PC-9 (cell line): ENCODE measurements around the gene GPC5. TPM values are rescaled to one million over a fixed set of nuclear protein-coding genes. Genes with fewer than 3 reads are reported as not detected.

ENCODE experiments used
- BruUV-seq: library from RNA; stranded (reverse); fragments of 400-500 nt; replicated peaks from 2 replicates; lab custom pipeline; 2021; lab: Mats Ljungman, UMichigan
- CTCF ChIA-PET: fragments of 300-600 bp; sonication (Branson Sonifier 250); formaldehyde crosslinking; loops from one replicate; lab custom pipeline; 2022; ENCODE audit warnings: antibody characterized with exemption; lab: Charles Lee
- POLR2A ChIA-PET: fragments of 300-600 bp; sonication (Branson Sonifier 250); formaldehyde crosslinking; loops from one replicate; lab custom pipeline; 2022; ENCODE audit warnings: antibody characterized with exemption; ENCODE audit not compliant: unreplicated experiment; lab: Charles Lee
- DNase-seq, 2 experiments: peaks; one replicate each; pipeline versions ENCODE4 v3.0.0 to v3.0.0-alpha.2; 2015 to 2022; ENCODE audit warnings: mixed read lengths in 1 of 2
- H2AFZ ChIP-seq: fragments of 200-600 bp; sonication (generic); 2 replicates; pipeline ENCODE4 v1.8.1; 2017; ENCODE audit warnings: antibody characterized with exemption
- H3F3A ChIP-seq: fragments of 200-600 bp; sonication (generic); 2 replicates; pipeline ENCODE4 v1.8.1; 2017; ENCODE audit warnings: antibody characterized with exemption, mild to moderate bottlenecking, low read depth; ENCODE audit not compliant: insufficient read depth
- H3K27ac ChIP-seq: fragments of 200-600 bp; sonication (generic); 2 replicates; pipeline ENCODE4 v1.6.1; 2016; ENCODE audit warnings: mixed run types
- H3K27me3 ChIP-seq: fragments of 200-600 bp; sonication (generic); 2 replicates; pipeline ENCODE4 v1.6.1; 2016; ENCODE audit warnings: low read depth, mixed run types; ENCODE audit not compliant: insufficient read depth
- H3K36me3 ChIP-seq: fragments of 200-600 bp; sonication (generic); 2 replicates; pipeline ENCODE4 v1.6.1; 2016; ENCODE audit warnings: low read depth, mixed run types
- H3K4me1 ChIP-seq: fragments of 200-600 bp; sonication (generic); replicated peaks from 2 replicates; pipeline ENCODE4 v1.6.1; 2016; ENCODE audit warnings: mixed run types; ENCODE audit not compliant: insufficient read depth
- H3K4me2 ChIP-seq: fragments of 200-600 bp; sonication (generic); 2 replicates; pipeline ENCODE4 v1.6.1; 2017; ENCODE audit warnings: mixed run types
- H3K4me3 ChIP-seq: fragments of 200-600 bp; sonication (generic); 2 replicates; pipeline ENCODE4 v1.6.1; 2016; ENCODE audit warnings: mixed run types
- H3K79me2 ChIP-seq: fragments of 200-600 bp; sonication (generic); 2 replicates; pipeline ENCODE4 v1.6.1; 2017; ENCODE audit warnings: low read depth, mixed run types
- H3K9me2 ChIP-seq: fragments of 200-600 bp; sonication (generic); 2 replicates; pipeline ENCODE4 v1.8.1; 2017; ENCODE audit warnings: mild to moderate bottlenecking; ENCODE audit not compliant: insufficient read depth
- H3K9me3 ChIP-seq: fragments of 200-600 bp; sonication (generic); 2 replicates; pipeline ENCODE4 v1.8.1; 2016; ENCODE audit warnings: low read depth; ENCODE audit not compliant: insufficient read depth
- H4K20me1 ChIP-seq: fragments of 200-600 bp; sonication (generic); 2 replicates; pipeline ENCODE4 v1.8.1; 2017; ENCODE audit not compliant: insufficient read depth
- EZH2 ChIP-seq: fragments of 200-600 bp; sonication (generic); IDR thresholded peaks from 2 replicates; pipeline ENCODE4 v1.8.0; 2017; ENCODE audit warnings: antibody characterized with exemption, low read depth
- intact Hi-C: fragments of 100-400 bp; cut with micrococcal nuclease; formaldehyde crosslinking; loops from one replicate; pipeline ENCODE4 v1.10.0; 2022; ENCODE audit not compliant: unreplicated experiment
- total RNA-seq: library from RNA; stranded (reverse); gene quantifications from 2 replicates; pipeline ENCODE4 v1.2.3, GENCODE V29; 2021
- TF ChIP-seq, protein P1 (sequence below): fragments of 200-600 bp; sonication (generic); conservative IDR thresholded peaks from 2 replicates; pipeline ENCODE4 v1.6.1; 2017; ENCODE audit warnings: mixed run types, antibody characterized with exemption, mild to moderate bottlenecking, moderate library complexity

The GPC5 gene
- total RNA-seq, 1 experiment from 2014 or later = not detected

DNA sequence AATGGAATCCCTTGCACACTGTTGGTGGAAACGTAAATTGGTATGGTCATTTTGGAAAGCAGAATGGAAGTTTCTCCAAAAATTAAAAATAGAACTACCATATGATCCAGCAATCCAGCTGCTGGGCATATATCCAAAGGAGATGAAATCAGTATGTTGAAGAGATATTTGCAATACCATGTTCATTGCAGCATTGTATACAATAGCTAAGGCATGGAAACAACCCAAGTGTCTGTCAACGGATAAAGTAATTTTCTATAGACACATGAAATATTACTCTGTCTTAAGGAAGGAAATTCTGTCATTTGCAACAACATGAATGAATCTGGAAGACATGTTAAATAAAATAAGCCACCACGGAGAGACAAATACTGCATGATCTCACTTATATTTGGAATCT is 124.7 kb downstream of the GPC5 start:
- no peak for TF ChIP-seq EZH2
- TF ChIP-seq, protein P1, sequence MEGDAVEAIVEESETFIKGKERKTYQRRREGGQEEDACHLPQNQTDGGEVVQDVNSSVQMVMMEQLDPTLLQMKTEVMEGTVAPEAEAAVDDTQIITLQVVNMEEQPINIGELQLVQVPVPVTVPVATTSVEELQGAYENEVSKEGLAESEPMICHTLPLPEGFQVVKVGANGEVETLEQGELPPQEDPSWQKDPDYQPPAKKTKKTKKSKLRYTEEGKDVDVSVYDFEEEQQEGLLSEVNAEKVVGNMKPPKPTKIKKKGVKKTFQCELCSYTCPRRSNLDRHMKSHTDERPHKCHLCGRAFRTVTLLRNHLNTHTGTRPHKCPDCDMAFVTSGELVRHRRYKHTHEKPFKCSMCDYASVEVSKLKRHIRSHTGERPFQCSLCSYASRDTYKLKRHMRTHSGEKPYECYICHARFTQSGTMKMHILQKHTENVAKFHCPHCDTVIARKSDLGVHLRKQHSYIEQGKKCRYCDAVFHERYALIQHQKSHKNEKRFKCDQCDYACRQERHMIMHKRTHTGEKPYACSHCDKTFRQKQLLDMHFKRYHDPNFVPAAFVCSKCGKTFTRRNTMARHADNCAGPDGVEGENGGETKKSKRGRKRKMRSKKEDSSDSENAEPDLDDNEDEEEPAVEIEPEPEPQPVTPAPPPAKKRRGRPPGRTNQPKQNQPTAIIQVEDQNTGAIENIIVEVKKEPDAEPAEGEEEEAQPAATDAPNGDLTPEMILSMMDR = no peak
- Histone ChIP-seq H3K27me3 (no peaks in the 10 kb centered on the region), H3K4me2 (no peak overlapping the region), H3K4me3 (no peak overlapping the region), H3K36me3 (no peaks in the 10 kb centered on the region), H3K27ac (no peak overlapping the region), H3F3A (no peaks in the 10 kb centered on the region), H3K79me2 (no peaks in the 10 kb centered on the region), H3K9me2 (no peaks in the 10 kb centered on the region), H2AFZ (no peak overlapping the region), H3K4me1 (no peaks in the 10 kb centered on the region), H3K9me3 (no peaks in the 10 kb centered on the region), H4K20me1 (no peaks in the 10 kb centered on the region)
- CTCF ChIA-PET = no interaction called here
- POLR2A ChIA-PET = no interaction called here
- intact Hi-C loops = no loop called here
- no TSS peak for BruUV-seq
- no peak for DNase-seq

DNA sequence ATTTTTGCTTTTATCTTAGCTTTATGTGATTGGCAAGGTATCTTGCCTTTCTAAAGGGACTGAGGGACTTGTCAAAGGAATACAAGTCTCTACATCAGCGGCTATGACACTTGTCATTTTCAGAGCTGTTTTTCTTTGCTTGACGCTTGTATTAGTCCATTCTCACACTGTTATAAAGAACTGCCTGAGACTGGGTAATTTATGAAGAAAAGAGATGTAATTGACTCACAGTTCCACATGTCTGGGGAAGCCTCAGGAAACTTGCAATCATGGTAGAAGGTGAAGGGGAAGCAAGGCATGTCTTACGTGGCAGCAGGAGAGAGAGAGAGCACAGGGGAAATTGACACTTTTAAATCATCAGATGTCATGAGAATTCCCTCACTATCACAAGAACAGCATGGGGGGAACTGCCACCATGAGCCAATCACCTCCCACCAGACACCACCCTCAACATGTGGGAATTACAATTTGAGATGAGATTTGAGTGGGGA is 128.2 kb downstream of the GPC5 start:
- intact Hi-C loops = no loop called here
- no peak for TF ChIP-seq EZH2
- TF ChIP-seq, protein P1 = no peak
- no peaks in the 10 kb centered on the region for H4K20me1 ChIP-seq
- H3K4me2 ChIP-seq = no peak overlapping the region
- BruUV-seq = no TSS peak
- no peaks in the 10 kb centered on the region for H3K27me3 ChIP-seq
- no peaks in the 10 kb centered on the region for H3K79me2 ChIP-seq
- no peaks in the 10 kb centered on the region for H3K9me2 ChIP-seq
- H3F3A ChIP-seq = no peaks in the 10 kb centered on the region
- ChIA-PET CTCF (no interaction called here), POLR2A (no interaction called here)
- H2AFZ ChIP-seq = no peak overlapping the region
- DNase-seq = no peak
- H3K4me3 ChIP-seq = no peak overlapping the region
- no peaks in the 10 kb centered on the region for H3K36me3 ChIP-seq
- H3K4me1 ChIP-seq = no peaks in the 10 kb centered on the region
- H3K27ac ChIP-seq = no peak overlapping the region
- no peaks in the 10 kb centered on the region for H3K9me3 ChIP-seq

DNA sequence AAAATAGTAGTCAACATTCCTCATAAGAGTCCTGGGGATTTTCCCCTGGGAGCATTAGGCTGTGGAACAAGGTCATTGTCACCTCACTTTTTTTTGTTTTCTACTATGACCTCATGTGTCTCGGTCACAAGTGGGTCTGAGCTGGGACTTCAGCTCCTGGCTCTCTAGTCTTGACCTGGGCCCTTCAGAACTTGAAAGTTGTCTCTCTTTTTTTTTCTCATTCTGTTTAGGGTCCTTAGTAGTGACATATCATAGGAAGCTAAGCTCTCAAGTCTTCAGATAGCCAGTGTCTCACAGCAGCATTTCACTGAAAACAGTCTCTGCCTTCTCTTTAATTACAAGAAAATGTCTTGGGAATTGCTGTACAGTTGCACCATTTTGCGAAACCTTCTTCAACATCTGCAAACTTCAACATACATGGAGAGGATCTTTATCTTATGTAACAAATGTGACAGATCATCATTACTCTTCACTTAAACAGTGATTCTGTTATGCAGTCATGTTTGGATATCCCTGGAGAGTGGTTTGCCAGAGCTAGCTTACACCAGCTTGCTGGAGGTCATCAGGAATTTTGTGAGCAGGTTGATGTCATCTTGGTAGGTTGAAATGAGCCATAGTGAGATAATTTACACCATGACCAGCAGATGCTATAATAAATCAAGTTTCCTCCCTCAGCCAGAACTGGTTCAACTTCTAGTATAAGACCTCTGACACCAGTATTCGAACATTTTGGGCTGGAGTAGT is 131.5 kb downstream of the GPC5 start:
- TF ChIP-seq, protein P1 = no peak
- H3K36me3 ChIP-seq = no peaks in the 10 kb centered on the region
- no peaks in the 10 kb centered on the region for H3K79me2 ChIP-seq
- no peak overlapping the region for H3K4me3 ChIP-seq
- H2AFZ ChIP-seq = no peak overlapping the region
- DNase-seq = no peak
- intact Hi-C loops = no loop called here
- H3K9me2 ChIP-seq = no peaks in the 10 kb centered on the region
- H4K20me1 ChIP-seq = no peaks in the 10 kb centered on the region
- no peaks in the 10 kb centered on the region for H3K27me3 ChIP-seq
- BruUV-seq = no TSS peak
- H3K9me3 ChIP-seq = no peaks in the 10 kb centered on the region
- ChIA-PET POLR2A (no interaction called here), CTCF (no interaction called here)
- no peak overlapping the region for H3K27ac ChIP-seq
- H3K4me1 ChIP-seq = no peaks in the 10 kb centered on the region
- H3K4me2 ChIP-seq = no peak overlapping the region
- no peaks in the 10 kb centered on the region for H3F3A ChIP-seq
